ENCODE measurements around the gene RILPL2.
A peak's percentile ranks its signal among the peaks of the same experiment; 100 is the strongest.
"Not testable (repeated sequence)": the region's sequence is repeated elsewhere in the genome, so short reads cannot be mapped to it uniquely, and the experiment has no call there.

Gene RILPL2

GRCh38 chr12:123428591-123428990, 7.9 kb downstream of the RILPL2 start:
- H3K27me3 ChIP-seq, result no peaks in the 10 kb centered on the region
- H3K36me3 ChIP-seq, result peaks cover 70 to 99% (median 94%) of the 10 kb centered on the region in 11 experiments
- no peak overlapping the region for H3K9ac ChIP-seq
- H3K4me3 ChIP-seq, result no peak overlapping the region
- no peak overlapping the region for H3K27ac ChIP-seq
- H3K9me3 ChIP-seq (replicated peaks in 1 of 11), result peaks cover 0 to 5% (median 0%) of the 10 kb centered on the region in 11 experiments; a peak in 1 of 22 replicates
- H3K4me2 ChIP-seq, result no peak overlapping the region; a peak in 1 of 22 replicates
- H3K4me1 ChIP-seq, result peaks cover 23 to 41% (median 35%) of the 10 kb centered on the region in 10 experiments
- H4K20me1 ChIP-seq, result peaks cover 47 to 100% (median 98%) of the 10 kb centered on the region in 11 experiments; a peak in 21 of 22 replicates
- no peak for TF ChIP-seq Cebpa-rat (IDR thresholded peaks at IDR 0.05)

GRCh38 chr12:123427036-123427769, 9.3 kb downstream of the RILPL2 start:
- Histone ChIP-seq H3K4me1 (peaks cover 9 to 27% (median 21%) of the 10 kb centered on the region in 10 experiments), H4K20me1 (peaks cover 33 to 100% (median 98%) of the 10 kb centered on the region in 11 experiments; a peak in 21 of 22 replicates), H3K4me3 (no peak overlapping the region), H3K27me3 (no peaks in the 10 kb centered on the region), H3K9me3 (replicated peaks in 1 of 11) (peaks cover 0 to 5% (median 0%) of the 10 kb centered on the region in 11 experiments; a peak in 1 of 22 replicates), H3K36me3 (peaks cover 81 to 100% (median 98%) of the 10 kb centered on the region in 11 experiments), H3K27ac (0 out of 22 replicates have a peak overlapping the region, but pooled peaks of 2 of the 11 experiments have one; percentile 7 to 17), H3K4me2 (peak overlapping the region in 7 of 11 experiments; percentile 33 to 58 (median 41); a peak in 13 of 22 replicates), H3K9ac (peak overlapping the region in 4 of 11 experiments; percentile 14 to 60 (median 39); a peak in 4 of 22 replicates)
- TF ChIP-seq Cebpa-rat (IDR thresholded peaks at IDR 0.05), result no peak

GRCh38 chr12:123421314-123421713, 15.2 kb downstream of the RILPL2 start:
- H3K9me3 ChIP-seq (replicated peaks in 1 of 11), result peaks cover 0 to 5% (median 0%) of the 10 kb centered on the region in 11 experiments; a peak in 1 of 22 replicates
- TF ChIP-seq Cebpa-rat (IDR thresholded peaks at IDR 0.05), result no peak
- H3K36me3 ChIP-seq, result peaks cover 85 to 100% (median 98%) of the 10 kb centered on the region in 11 experiments
- H3K4me3 ChIP-seq, result no peak overlapping the region
- no peak overlapping the region for H3K27ac ChIP-seq
- H3K27me3 ChIP-seq, result no peaks in the 10 kb centered on the region
- H4K20me1 ChIP-seq, result peaks cover 4 to 99% (median 93%) of the 10 kb centered on the region in 11 experiments; a peak in 20 of 22 replicates
- no peaks in the 10 kb centered on the region for H3K4me1 ChIP-seq
- no peak overlapping the region for H3K4me2 ChIP-seq
- H3K9ac ChIP-seq, result no peak overlapping the region

- H3K4me2 ChIP-seq, result no peak overlapping the region
- H3K9me3 ChIP-seq (replicated peaks in 1 of 11), result 0 out of 22 replicates have a peak, but pooled peaks cover 0 to 5% (median 0%) of the 10 kb centered on the region in 11 experiments
- H3K36me3 ChIP-seq, result peaks cover 41 to 90% (median 73%) of the 10 kb centered on the region in 11 experiments
- no peak for TF ChIP-seq Cebpa-rat (IDR thresholded peaks at IDR 0.05)
- no peak overlapping the region for H3K4me3 ChIP-seq
- no peaks in the 10 kb centered on the region for H3K27me3 ChIP-seq
- H4K20me1 ChIP-seq, result peaks cover 0 to 64% (median 28%) of the 10 kb centered on the region in 11 experiments; a peak in 15 of 22 replicates
- H3K27ac ChIP-seq, result no peak overlapping the region
- peaks cover 0 to 6% (median 0%) of the 10 kb centered on the region in 10 experiments; a peak in 5 of 20 replicates for H3K4me1 ChIP-seq
- H3K9ac ChIP-seq, result no peak overlapping the region
Observed at GRCh38 chr12:123410041-123410412, 26.5 kb downstream of the RILPL2 start.

GRCh38 chr12:123409284-123410040, 27.0 kb downstream of the RILPL2 start:
- H3K4me2 ChIP-seq; H3K9ac ChIP-seq; H3K27me3 ChIP-seq; H3K4me3 ChIP-seq; H3K9me3 ChIP-seq (replicated peaks in 1 of 11); H3K4me1 ChIP-seq; H3K27ac ChIP-seq: not testable (repeated sequence)
- peaks cover 0 to 70% (median 32%) of the 10 kb centered on the region in 11 experiments; a peak in 18 of 22 replicates for H4K20me1 ChIP-seq
- H3K36me3 ChIP-seq, result peaks cover 42 to 90% (median 73%) of the 10 kb centered on the region in 11 experiments

GRCh38 chr12:123408619-123409018, 27.9 kb downstream of the RILPL2 start:
- peaks cover 0 to 77% (median 36%) of the 10 kb centered on the region in 11 experiments; a peak in 21 of 22 replicates for H4K20me1 ChIP-seq
- H3K27me3 ChIP-seq; H3K4me1 ChIP-seq; H3K9me3 ChIP-seq (replicated peaks in 1 of 11); H3K4me2 ChIP-seq; H3K9ac ChIP-seq; H3K27ac ChIP-seq; H3K4me3 ChIP-seq: not testable (repeated sequence)
- peaks cover 50 to 92% (median 77%) of the 10 kb centered on the region in 11 experiments for H3K36me3 ChIP-seq

GRCh38 chr12:123407934-123408333, 28.6 kb downstream of the RILPL2 start:
- not testable (repeated sequence) for H3K4me1 ChIP-seq; H3K27ac ChIP-seq; H3K4me3 ChIP-seq; H3K9me3 ChIP-seq (replicated peaks in 1 of 11); H3K27me3 ChIP-seq; H3K4me2 ChIP-seq; H3K9ac ChIP-seq
- Histone ChIP-seq H4K20me1 (peaks cover 6 to 83% (median 43%) of the 10 kb centered on the region in 11 experiments; a peak in 21 of 22 replicates), H3K36me3 (peaks cover 51 to 92% (median 80%) of the 10 kb centered on the region in 11 experiments)

- H3K27me3 ChIP-seq; H3K4me2 ChIP-seq; H3K27ac ChIP-seq; H3K9me3 ChIP-seq (replicated peaks in 1 of 11); H3K4me3 ChIP-seq; H3K9ac ChIP-seq; H3K4me1 ChIP-seq: not testable (repeated sequence)
- peaks cover 13 to 83% (median 50%) of the 10 kb centered on the region in 11 experiments; a peak in 21 of 22 replicates for H4K20me1 ChIP-seq
- peaks cover 52 to 92% (median 82%) of the 10 kb centered on the region in 11 experiments for H3K36me3 ChIP-seq
Observed at GRCh38 chr12:123407269-123407668, 29.2 kb downstream of the RILPL2 start.

- Histone ChIP-seq H3K9me3 (replicated peaks in 1 of 11) (no peaks in the 10 kb centered on the region), H3K9ac (peak overlapping the region in 1 of 11 experiments; percentile 26; a peak in 1 of 22 replicates), H4K20me1 (peaks cover 25 to 79% (median 64%) of the 10 kb centered on the region in 11 experiments), H3K27ac (no peak overlapping the region), H3K36me3 (peaks cover 66 to 93% (median 91%) of the 10 kb centered on the region in 11 experiments), H3K4me2 (no peak overlapping the region), H3K4me1 (peaks cover 0 to 9% (median 5%) of the 10 kb centered on the region in 10 experiments; a peak in 9 of 20 replicates), H3K27me3 (no peaks in the 10 kb centered on the region), H3K4me3 (no peak overlapping the region)
- TF ChIP-seq Cebpa-rat (IDR thresholded peaks at IDR 0.05), result no peak
Observed at GRCh38 chr12:123404581-123404980, 31.9 kb downstream of the RILPL2 start.
